Osteoblast (primary cell): ENCODE measurements around the gene HTR1E. TPM values are rescaled to one million over a fixed set of nuclear protein-coding genes. Genes with fewer than 3 reads are reported as not detected.

Source experiments
- DNase-seq: peaks from one replicate; pipeline ENCODE4 v3.0.0; 2011; ENCODE audit warnings: low spot score, mixed read lengths; ENCODE audit not compliant: insufficient read length; ENCODE audit errors: missing footprints
- H2AFZ ChIP-seq: 2 replicates; pipeline ENCODE4 v1.6.0; 2011; ENCODE audit warnings: mild to moderate bottlenecking, low read length
- H3K27ac ChIP-seq: 2 replicates; pipeline ENCODE4 v1.5.1; 2011; ENCODE audit warnings: mild to moderate bottlenecking, low read depth, low read length, moderate library complexity
- H3K27me3 ChIP-seq: 2 replicates; pipeline ENCODE4 v1.6.0; 2012; ENCODE audit warnings: mild to moderate bottlenecking, control low read depth, inconsistent platforms, low read length, moderate library complexity; ENCODE audit not compliant: insufficient read depth
- H3K36me3 ChIP-seq: 2 replicates; pipeline ENCODE4 v1.5.1; 2011; ENCODE audit warnings: mild to moderate bottlenecking, low read length, control low read depth, moderate library complexity; ENCODE audit not compliant: insufficient read depth
- H3K4me1 ChIP-seq: 2 replicates; pipeline ENCODE4 v1.5.1; 2011; ENCODE audit warnings: mild to moderate bottlenecking, low read length, control low read depth, moderate library complexity; ENCODE audit not compliant: insufficient read depth
- H3K4me2 ChIP-seq: 2 replicates; pipeline ENCODE4 v1.6.0; 2011; ENCODE audit warnings: mild to moderate bottlenecking, low read length; ENCODE audit not compliant: insufficient read depth
- H3K4me3 ChIP-seq: fragments of 200-600 bp; sonication (generic); 3 replicates; pipeline ENCODE4 v1.5.1; 2012; ENCODE audit warnings: mild to moderate bottlenecking, low read length, inconsistent platforms; ENCODE audit not compliant: insufficient read depth
- H3K79me2 ChIP-seq: 2 replicates; pipeline ENCODE4 v1.6.0; 2012; ENCODE audit warnings: mild to moderate bottlenecking, low read length, control low read depth, inconsistent platforms; ENCODE audit not compliant: insufficient read depth
- H3K9me3 ChIP-seq: 2 replicates; pipeline ENCODE4 v1.5.1; 2011; ENCODE audit warnings: low read depth, low read length, control low read depth
- H4K20me1 ChIP-seq: 2 replicates; pipeline ENCODE4 v1.6.0; 2012; ENCODE audit warnings: mild to moderate bottlenecking, low read length, control low read depth; ENCODE audit not compliant: insufficient read depth
- total RNA-seq: library from RNA; depleted of rRNA; stranded (reverse); fragments of >200 nt; gene quantifications from 2 replicates; pipeline ENCODE4 v1.2.3, GENCODE V29; 2012
- TF ChIP-seq, protein P1 (sequence below): IDR thresholded peaks from 2 replicates; pipeline ENCODE4 v1.5.1; 2011; ENCODE audit warnings: mild to moderate bottlenecking, low read depth, low read length, moderate library complexity; ENCODE audit errors: extremely low read depth

HTR1E gene
- total RNA-seq, 1 donor = not detected

DNA sequence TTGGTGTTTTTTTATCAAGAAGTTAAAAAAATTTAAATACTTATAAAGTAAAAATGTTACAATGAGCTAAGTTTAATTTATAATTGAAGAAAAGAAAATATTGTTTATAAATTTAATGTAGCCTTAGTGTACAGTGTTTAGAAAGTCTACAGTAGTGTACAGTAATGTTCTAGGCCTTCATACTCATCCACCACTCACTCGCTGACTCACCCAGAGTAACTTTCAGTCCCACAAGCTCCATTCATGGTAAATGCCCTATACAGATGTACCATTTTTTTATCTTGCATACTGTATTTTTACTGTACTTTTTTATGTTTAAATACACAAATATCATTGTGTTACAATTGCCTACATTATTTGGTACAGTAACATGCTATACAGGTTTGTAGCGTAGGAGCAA, 26.0 kb downstream of the HTR1E start:
- no peak for DNase-seq
- H4K20me1 ChIP-seq = no peaks in the 10 kb centered on the region
- H3K27ac ChIP-seq = no peak overlapping the region
- no peak overlapping the region for H3K4me2 ChIP-seq
- no peak overlapping the region for H2AFZ ChIP-seq
- TF ChIP-seq, protein P1, sequence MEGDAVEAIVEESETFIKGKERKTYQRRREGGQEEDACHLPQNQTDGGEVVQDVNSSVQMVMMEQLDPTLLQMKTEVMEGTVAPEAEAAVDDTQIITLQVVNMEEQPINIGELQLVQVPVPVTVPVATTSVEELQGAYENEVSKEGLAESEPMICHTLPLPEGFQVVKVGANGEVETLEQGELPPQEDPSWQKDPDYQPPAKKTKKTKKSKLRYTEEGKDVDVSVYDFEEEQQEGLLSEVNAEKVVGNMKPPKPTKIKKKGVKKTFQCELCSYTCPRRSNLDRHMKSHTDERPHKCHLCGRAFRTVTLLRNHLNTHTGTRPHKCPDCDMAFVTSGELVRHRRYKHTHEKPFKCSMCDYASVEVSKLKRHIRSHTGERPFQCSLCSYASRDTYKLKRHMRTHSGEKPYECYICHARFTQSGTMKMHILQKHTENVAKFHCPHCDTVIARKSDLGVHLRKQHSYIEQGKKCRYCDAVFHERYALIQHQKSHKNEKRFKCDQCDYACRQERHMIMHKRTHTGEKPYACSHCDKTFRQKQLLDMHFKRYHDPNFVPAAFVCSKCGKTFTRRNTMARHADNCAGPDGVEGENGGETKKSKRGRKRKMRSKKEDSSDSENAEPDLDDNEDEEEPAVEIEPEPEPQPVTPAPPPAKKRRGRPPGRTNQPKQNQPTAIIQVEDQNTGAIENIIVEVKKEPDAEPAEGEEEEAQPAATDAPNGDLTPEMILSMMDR = no peak
- H3K4me3 ChIP-seq = no peak overlapping the region
- H3K4me1 ChIP-seq = no peaks in the 10 kb centered on the region
- H3K27me3 ChIP-seq = no peaks in the 10 kb centered on the region
- no peaks in the 10 kb centered on the region for H3K9me3 ChIP-seq
- H3K79me2 ChIP-seq = no peaks in the 10 kb centered on the region
- no peaks in the 10 kb centered on the region for H3K36me3 ChIP-seq

DNA sequence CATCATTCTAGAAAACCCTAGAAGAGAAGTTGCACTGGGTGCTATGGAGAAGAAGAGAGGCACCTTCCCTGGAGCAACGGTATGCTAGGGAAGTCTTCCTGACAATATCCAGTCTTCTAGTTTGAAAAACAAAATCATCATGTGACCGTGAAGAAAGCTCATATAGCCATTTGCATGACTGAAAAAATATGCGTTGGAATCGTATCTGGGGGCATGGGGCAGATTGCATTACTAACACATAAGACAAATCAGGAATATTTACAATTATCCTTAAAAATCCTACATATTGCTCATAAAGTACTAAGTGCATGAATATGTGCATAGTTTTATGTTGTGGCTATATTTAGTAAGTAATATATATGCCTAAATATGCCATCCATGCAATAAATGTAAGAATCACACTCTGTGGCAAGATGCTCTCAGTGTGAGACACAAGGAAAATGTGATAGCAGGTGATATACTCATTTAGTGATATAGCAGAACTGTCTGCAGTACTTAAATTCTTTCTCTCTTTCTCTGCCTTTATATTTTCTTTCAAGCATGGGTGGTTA, 26.8 kb downstream of the HTR1E start:
- Histone ChIP-seq H3K4me1 (no peaks in the 10 kb centered on the region), H3K9me3 (no peaks in the 10 kb centered on the region), H3K27me3 (no peaks in the 10 kb centered on the region), H3K36me3 (no peaks in the 10 kb centered on the region), H4K20me1 (no peaks in the 10 kb centered on the region), H3K79me2 (no peaks in the 10 kb centered on the region), H3K4me3 (no peak overlapping the region), H3K27ac (no peak overlapping the region), H3K4me2 (no peak overlapping the region), H2AFZ (no peak overlapping the region)
- DNase-seq = no peak
- TF ChIP-seq, protein P1 = no peak

DNA sequence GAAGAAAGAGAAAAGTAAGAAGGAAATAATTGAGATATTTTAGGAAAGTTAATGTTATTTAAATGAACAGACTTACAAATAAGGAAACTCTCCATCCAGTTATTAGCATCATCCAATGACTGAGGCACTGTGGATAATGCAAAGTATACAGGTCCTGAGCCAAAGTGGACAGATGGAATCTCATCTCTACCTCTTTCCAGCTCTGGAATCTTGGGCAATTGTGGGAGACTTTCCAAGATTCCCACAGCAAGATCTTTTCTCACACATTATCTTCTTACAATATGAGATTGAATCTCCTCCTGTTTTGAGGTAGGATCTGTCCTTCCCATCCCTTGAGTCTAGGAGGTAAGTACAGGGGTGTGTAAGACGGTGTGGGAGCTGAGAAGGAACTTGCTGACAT, 28.9 kb downstream of the HTR1E start:
- no peak for DNase-seq
- Histone ChIP-seq H3K36me3 (no peaks in the 10 kb centered on the region), H3K27ac (no peak overlapping the region), H3K27me3 (no peaks in the 10 kb centered on the region), H3K9me3 (no peaks in the 10 kb centered on the region), H3K4me1 (no peaks in the 10 kb centered on the region), H3K4me3 (no peak overlapping the region), H3K4me2 (no peak overlapping the region), H2AFZ (no peak overlapping the region), H4K20me1 (no peaks in the 10 kb centered on the region), H3K79me2 (no peaks in the 10 kb centered on the region)
- TF ChIP-seq, protein P1 = no peak

DNA sequence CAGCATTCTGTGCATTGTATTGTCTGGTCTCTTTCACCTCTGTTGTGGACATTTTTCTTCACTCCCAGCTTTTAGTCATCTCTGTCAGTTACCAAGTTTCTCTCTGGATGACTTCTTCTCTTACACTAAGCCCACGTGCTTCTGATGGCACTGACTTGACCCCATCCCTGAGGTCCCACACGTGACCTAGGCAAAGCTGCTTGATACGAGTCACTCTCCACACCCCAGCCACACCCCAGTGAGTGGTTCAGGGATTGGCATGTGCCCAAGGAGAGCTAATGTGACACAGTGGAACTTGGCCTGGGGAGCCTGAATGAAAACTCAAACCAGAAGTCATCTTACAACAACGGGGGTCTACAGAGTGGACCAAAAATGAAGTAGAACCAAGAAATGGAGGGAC, 32.2 kb downstream of the HTR1E start:
- no peak overlapping the region for H3K4me2 ChIP-seq
- no peak overlapping the region for H3K4me3 ChIP-seq
- H3K27ac ChIP-seq = no peak overlapping the region
- no peaks in the 10 kb centered on the region for H3K36me3 ChIP-seq
- no peaks in the 10 kb centered on the region for H3K9me3 ChIP-seq
- TF ChIP-seq, protein P1 = no peak
- H4K20me1 ChIP-seq = no peaks in the 10 kb centered on the region
- no peaks in the 10 kb centered on the region for H3K27me3 ChIP-seq
- no peaks in the 10 kb centered on the region for H3K4me1 ChIP-seq
- H2AFZ ChIP-seq = no peak overlapping the region
- H3K79me2 ChIP-seq = no peaks in the 10 kb centered on the region
- no peak for DNase-seq
